Measurements from ENCODE around the gene CDH8. TPM values are rescaled to one million over a fixed set of nuclear protein-coding genes. Genes with fewer than 3 reads are reported as not detected.

Gene CDH8
- total and polyA plus RNA-seq, 5 donors from 2014 or later: not detected

- no peaks in the 10 kb centered on the region for H3K36me3 ChIP-seq (ENCODE audit: control insufficient read depth, insufficient read depth, low read length)
- H3K9me3 ChIP-seq (ENCODE audit: control insufficient read depth in 2 of 2, low read length in 2 of 2): peaks cover 0 to under 1% of the 10 kb centered on the region in 2 experiments
- H3K4me3 ChIP-seq (ENCODE audit: low read depth, low read length): no peak overlapping the region
- no peaks in the 10 kb centered on the region for H3K27me3 Mint-ChIP-seq
- H3K4me3 Mint-ChIP-seq: no peak overlapping the region
- H3K27ac ChIP-seq (ENCODE audit: insufficient read depth, low read length, poor library complexity, severe bottlenecking): no peak overlapping the region
- H3K4me1 ChIP-seq (ENCODE audit: control insufficient read depth, insufficient read depth, low read length, poor library complexity, severe bottlenecking): no peaks in the 10 kb centered on the region
- ATAC-seq (ENCODE audit: low read depth in 2 of 2): no peak
- H3K9me3 Mint-ChIP-seq: peaks cover 0 to 24% (median 10%) of the 10 kb centered on the region in 7 donors
- no peaks in the 10 kb centered on the region for H3K4me1 Mint-ChIP-seq
- H3K27ac Mint-ChIP-seq: no peak overlapping the region
- H3K36me3 Mint-ChIP-seq: no peaks in the 10 kb centered on the region
- H3K27me3 ChIP-seq (ENCODE audit: control insufficient read depth, insufficient read depth, low read length): no peaks in the 10 kb centered on the region
- DNase-seq: no peak
Measured at GRCh38 chr16:62010186-62010585, 26.1 kb downstream of the CDH8 start.

- Mint-ChIP-seq H3K9me3 (peaks cover under 1 to 23% (median 6%) of the 10 kb centered on the region in 7 donors), H3K4me3 (no peak overlapping the region), H3K4me1 (no peaks in the 10 kb centered on the region), H3K27me3 (no peaks in the 10 kb centered on the region), H3K36me3 (no peaks in the 10 kb centered on the region), H3K27ac (no peak overlapping the region)
- H3K27ac ChIP-seq (ENCODE audit: insufficient read depth, low read length, poor library complexity, severe bottlenecking): no peak overlapping the region
- H3K4me1 ChIP-seq (ENCODE audit: control insufficient read depth, insufficient read depth, low read length, poor library complexity, severe bottlenecking): no peaks in the 10 kb centered on the region
- no peaks in the 10 kb centered on the region for H3K27me3 ChIP-seq (ENCODE audit: control insufficient read depth, insufficient read depth, low read length)
- H3K36me3 ChIP-seq (ENCODE audit: control insufficient read depth, insufficient read depth, low read length): no peaks in the 10 kb centered on the region
- no peak overlapping the region for H3K4me3 ChIP-seq (ENCODE audit: low read depth, low read length)
- DNase-seq: no peak
- no peaks in the 10 kb centered on the region for H3K9me3 ChIP-seq (ENCODE audit: control insufficient read depth in 2 of 2, low read length in 2 of 2)
- ATAC-seq (ENCODE audit: low read depth in 2 of 2): no peak
Measured at GRCh38 chr16:61998460-61998859, 37.8 kb downstream of the CDH8 start.

DNA sequence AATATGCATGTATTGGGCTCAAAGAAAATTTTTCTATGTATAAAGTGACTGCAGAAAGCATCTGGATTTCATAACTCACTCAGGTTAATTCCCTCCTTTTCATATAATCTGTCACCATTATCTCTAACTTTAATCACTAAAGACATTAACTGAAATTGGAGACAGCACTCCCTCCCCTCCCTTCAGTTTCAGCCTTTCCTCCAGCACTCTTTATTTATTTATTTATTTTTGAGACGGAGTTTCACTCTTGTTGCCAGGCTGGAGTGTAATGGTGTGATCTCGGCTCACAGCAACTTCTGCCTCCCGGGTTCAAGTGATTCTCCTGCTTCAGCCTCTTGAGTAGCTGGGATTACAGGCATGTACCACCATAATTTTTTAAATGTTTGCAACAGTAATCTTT, 43.1 kb downstream of the CDH8 start:
- Mint-ChIP-seq H3K27ac (no peak overlapping the region), H3K36me3 (no peaks in the 10 kb centered on the region), H3K27me3 (no peaks in the 10 kb centered on the region), H3K4me1 (no peaks in the 10 kb centered on the region), H3K9me3 (peaks cover 0 to 34% (median 7%) of the 10 kb centered on the region in 7 donors), H3K4me3 (no peak overlapping the region)
- ATAC-seq (ENCODE audit: low read depth in 2 of 2) (no peak), DNase-seq (no peak)
- H3K4me1 ChIP-seq (ENCODE audit: control insufficient read depth, insufficient read depth, low read length, poor library complexity, severe bottlenecking): no peaks in the 10 kb centered on the region
- H3K36me3 ChIP-seq (ENCODE audit: control insufficient read depth, insufficient read depth, low read length): no peaks in the 10 kb centered on the region
- no peaks in the 10 kb centered on the region for H3K27me3 ChIP-seq (ENCODE audit: control insufficient read depth, insufficient read depth, low read length)
- no peak overlapping the region for H3K4me3 ChIP-seq (ENCODE audit: low read depth, low read length)
- H3K9me3 ChIP-seq (ENCODE audit: control insufficient read depth in 2 of 2, low read length in 2 of 2): no peaks in the 10 kb centered on the region
- no peak overlapping the region for H3K27ac ChIP-seq (ENCODE audit: insufficient read depth, low read length, poor library complexity, severe bottlenecking)

GRCh38 chr16:61987474-61988012, 48.7 kb downstream of the CDH8 start:
- Mint-ChIP-seq H3K27me3 (no peaks in the 10 kb centered on the region), H3K4me3 (no peak overlapping the region), H3K4me1 (no peaks in the 10 kb centered on the region), H3K36me3 (no peaks in the 10 kb centered on the region), H3K9me3 (peaks cover 0 to 32% (median 5%) of the 10 kb centered on the region in 7 donors), H3K27ac (no peak overlapping the region)
- no peak overlapping the region for H3K27ac ChIP-seq (ENCODE audit: insufficient read depth, low read length, poor library complexity, severe bottlenecking)
- H3K4me1 ChIP-seq (ENCODE audit: control insufficient read depth, insufficient read depth, low read length, poor library complexity, severe bottlenecking): no peaks in the 10 kb centered on the region
- H3K27me3 ChIP-seq (ENCODE audit: control insufficient read depth, insufficient read depth, low read length): no peaks in the 10 kb centered on the region
- peaks cover 3 to 10% of the 10 kb centered on the region in 2 experiments for H3K9me3 ChIP-seq (ENCODE audit: control insufficient read depth in 2 of 2, low read length in 2 of 2)
- ATAC-seq (ENCODE audit: low read depth in 2 of 2) (no peak), DNase-seq (no peak)
- no peaks in the 10 kb centered on the region for H3K36me3 ChIP-seq (ENCODE audit: control insufficient read depth, insufficient read depth, low read length)
- H3K4me3 ChIP-seq (ENCODE audit: low read depth, low read length): no peak overlapping the region

DNA sequence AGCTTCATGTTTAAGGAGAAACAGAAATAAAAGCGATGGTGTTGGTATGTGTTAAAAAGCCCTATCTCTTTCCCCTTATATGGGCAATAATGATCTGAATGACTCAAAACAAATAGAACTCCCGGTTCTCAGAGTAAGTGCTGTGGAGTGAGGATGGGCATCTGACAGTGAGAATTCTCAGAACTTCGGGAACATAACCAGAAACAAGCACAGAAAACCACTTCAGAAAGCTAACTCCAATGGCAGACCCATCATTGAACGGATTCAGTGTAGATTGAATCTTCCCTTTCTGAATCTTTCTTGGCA, 67.2 kb downstream of the CDH8 start:
- Mint-ChIP-seq H3K27me3 (no peaks in the 10 kb centered on the region), H3K4me3 (no peak overlapping the region), H3K9me3 (peaks cover 3 to 44% (median 9%) of the 10 kb centered on the region in 7 donors), H3K27ac (no peak overlapping the region), H3K4me1 (no peaks in the 10 kb centered on the region), H3K36me3 (no peaks in the 10 kb centered on the region)
- DNase-seq (no peak), ATAC-seq (ENCODE audit: low read depth in 2 of 2) (no peak)
- peaks cover 0 to 3% of the 10 kb centered on the region in 2 experiments for H3K9me3 ChIP-seq (ENCODE audit: control insufficient read depth in 2 of 2, low read length in 2 of 2)
- H3K27ac ChIP-seq (ENCODE audit: insufficient read depth, low read length, poor library complexity, severe bottlenecking): no peak overlapping the region
- no peak overlapping the region for H3K4me3 ChIP-seq (ENCODE audit: low read depth, low read length)
- H3K27me3 ChIP-seq (ENCODE audit: control insufficient read depth, insufficient read depth, low read length): no peaks in the 10 kb centered on the region
- no peaks in the 10 kb centered on the region for H3K36me3 ChIP-seq (ENCODE audit: control insufficient read depth, insufficient read depth, low read length)
- no peaks in the 10 kb centered on the region for H3K4me1 ChIP-seq (ENCODE audit: control insufficient read depth, insufficient read depth, low read length, poor library complexity, severe bottlenecking)

DNA sequence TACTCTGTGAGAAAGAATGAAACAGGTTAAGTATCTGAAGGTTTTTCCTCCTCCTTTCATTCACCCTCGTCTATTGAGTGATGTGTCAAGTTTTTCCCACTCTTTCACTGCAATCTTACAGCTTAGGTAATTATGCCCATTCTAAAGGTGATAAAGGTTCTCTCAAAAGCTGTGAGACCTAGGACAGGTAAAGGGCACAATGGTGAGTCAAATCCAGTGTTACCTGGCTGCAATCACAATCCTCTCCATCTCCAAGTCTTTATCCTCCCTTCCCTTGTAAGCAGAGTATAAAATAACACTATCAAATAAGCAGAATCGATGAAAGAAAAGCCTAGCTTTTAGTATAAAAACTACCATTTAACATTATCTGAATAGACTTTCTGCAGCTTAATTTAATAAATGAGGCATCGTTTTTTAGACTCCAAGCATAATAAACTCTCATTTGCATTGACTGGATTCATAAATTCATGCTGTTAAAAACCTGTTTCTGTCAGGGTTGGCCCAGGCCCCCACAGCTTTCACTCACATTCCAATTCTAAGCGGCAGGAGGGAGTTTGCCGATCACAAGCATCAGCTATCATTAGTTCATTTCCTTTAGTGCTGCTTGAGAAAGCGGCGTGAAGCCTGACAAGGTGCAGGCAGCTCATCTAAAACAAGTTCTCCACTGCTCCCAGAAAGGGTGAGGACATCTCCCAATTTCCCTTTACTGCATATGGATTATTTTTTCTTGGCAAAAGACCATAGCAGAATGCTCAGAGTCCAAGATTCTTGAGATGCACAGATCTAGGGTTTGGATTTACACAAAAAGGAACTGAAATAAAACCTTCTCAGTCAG, 67.8 kb downstream of the CDH8 start:
- Histone ChIP-seq H3K4me3 (ENCODE audit: low read depth, low read length) (no peak overlapping the region), H3K9me3 (ENCODE audit: control insufficient read depth in 2 of 2, low read length in 2 of 2) (peaks cover 0 to 3% of the 10 kb centered on the region in 2 experiments), H3K27ac (ENCODE audit: insufficient read depth, low read length, poor library complexity, severe bottlenecking) (no peak overlapping the region), H3K27me3 (ENCODE audit: control insufficient read depth, insufficient read depth, low read length) (no peaks in the 10 kb centered on the region), H3K36me3 (ENCODE audit: control insufficient read depth, insufficient read depth, low read length) (no peaks in the 10 kb centered on the region), H3K4me1 (ENCODE audit: control insufficient read depth, insufficient read depth, low read length, poor library complexity, severe bottlenecking) (no peaks in the 10 kb centered on the region)
- ATAC-seq (ENCODE audit: low read depth in 2 of 2) (no peak), DNase-seq (no peak)
- Mint-ChIP-seq H3K4me1 (no peaks in the 10 kb centered on the region), H3K36me3 (no peaks in the 10 kb centered on the region), H3K9me3 (peaks cover 3 to 38% (median 9%) of the 10 kb centered on the region in 7 donors), H3K27ac (no peak overlapping the region), H3K27me3 (no peaks in the 10 kb centered on the region), H3K4me3 (no peak overlapping the region)

GRCh38 chr16:61957075-61957855, 79.0 kb downstream of the CDH8 start:
- no peak overlapping the region for H3K4me3 Mint-ChIP-seq
- H3K4me3 ChIP-seq (ENCODE audit: low read depth, low read length): no peak overlapping the region
- H3K27me3 Mint-ChIP-seq: no peaks in the 10 kb centered on the region
- H3K36me3 ChIP-seq (ENCODE audit: control insufficient read depth, insufficient read depth, low read length): no peaks in the 10 kb centered on the region
- ATAC-seq (ENCODE audit: low read depth in 2 of 2): no peak
- peaks cover 0 to 5% of the 10 kb centered on the region in 2 experiments for H3K9me3 ChIP-seq (ENCODE audit: control insufficient read depth in 2 of 2, low read length in 2 of 2)
- H3K9me3 Mint-ChIP-seq: peaks cover 4 to 20% (median 15%) of the 10 kb centered on the region in 7 donors
- H3K27ac Mint-ChIP-seq: no peak overlapping the region
- H3K36me3 Mint-ChIP-seq: no peaks in the 10 kb centered on the region
- no peak for DNase-seq
- H3K27me3 ChIP-seq (ENCODE audit: control insufficient read depth, insufficient read depth, low read length): no peaks in the 10 kb centered on the region
- H3K4me1 ChIP-seq (ENCODE audit: control insufficient read depth, insufficient read depth, low read length, poor library complexity, severe bottlenecking): no peaks in the 10 kb centered on the region
- H3K4me1 Mint-ChIP-seq: no peaks in the 10 kb centered on the region
- H3K27ac ChIP-seq (ENCODE audit: insufficient read depth, low read length, poor library complexity, severe bottlenecking): no peak overlapping the region
